Measurements from ENCODE around the gene ARHGAP28. TPM values are rescaled to one million over a fixed set of nuclear protein-coding genes. Genes with fewer than 3 reads are reported as not detected.

The ARHGAP28 gene
- total RNA-seq, 1 donor = 11.9 TPM

DNA sequence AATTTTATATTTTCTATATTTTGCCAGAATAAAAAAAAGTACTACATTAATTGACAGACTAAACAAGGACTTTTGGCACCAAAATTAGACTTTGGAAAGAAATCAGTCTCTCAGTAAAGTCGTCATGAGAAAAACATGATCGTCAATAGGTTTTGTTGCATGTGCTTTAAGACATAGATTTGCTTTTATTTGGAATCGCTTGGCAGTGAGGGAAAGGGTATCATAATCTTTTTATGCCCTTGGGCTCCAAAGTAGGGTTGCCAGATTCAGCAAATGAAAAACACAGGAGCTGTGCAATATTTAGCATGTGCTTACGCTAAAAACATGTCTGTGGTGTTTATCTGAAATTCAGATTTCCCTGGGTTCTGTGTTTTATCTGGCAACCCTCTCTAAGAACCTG lies 210.5 kb downstream of the ARHGAP28 start:
- no peak overlapping the region for H3K4me3 ChIP-seq (ENCODE audit: low read depth, low read length)
- no peak for DNase-seq (ENCODE audit: low read depth)
- TF ChIP-seq, protein P1, sequence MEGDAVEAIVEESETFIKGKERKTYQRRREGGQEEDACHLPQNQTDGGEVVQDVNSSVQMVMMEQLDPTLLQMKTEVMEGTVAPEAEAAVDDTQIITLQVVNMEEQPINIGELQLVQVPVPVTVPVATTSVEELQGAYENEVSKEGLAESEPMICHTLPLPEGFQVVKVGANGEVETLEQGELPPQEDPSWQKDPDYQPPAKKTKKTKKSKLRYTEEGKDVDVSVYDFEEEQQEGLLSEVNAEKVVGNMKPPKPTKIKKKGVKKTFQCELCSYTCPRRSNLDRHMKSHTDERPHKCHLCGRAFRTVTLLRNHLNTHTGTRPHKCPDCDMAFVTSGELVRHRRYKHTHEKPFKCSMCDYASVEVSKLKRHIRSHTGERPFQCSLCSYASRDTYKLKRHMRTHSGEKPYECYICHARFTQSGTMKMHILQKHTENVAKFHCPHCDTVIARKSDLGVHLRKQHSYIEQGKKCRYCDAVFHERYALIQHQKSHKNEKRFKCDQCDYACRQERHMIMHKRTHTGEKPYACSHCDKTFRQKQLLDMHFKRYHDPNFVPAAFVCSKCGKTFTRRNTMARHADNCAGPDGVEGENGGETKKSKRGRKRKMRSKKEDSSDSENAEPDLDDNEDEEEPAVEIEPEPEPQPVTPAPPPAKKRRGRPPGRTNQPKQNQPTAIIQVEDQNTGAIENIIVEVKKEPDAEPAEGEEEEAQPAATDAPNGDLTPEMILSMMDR (IDR thresholded peaks at IDR 0.05; ENCODE audit: insufficient read depth, low read length) = no peak

DNA sequence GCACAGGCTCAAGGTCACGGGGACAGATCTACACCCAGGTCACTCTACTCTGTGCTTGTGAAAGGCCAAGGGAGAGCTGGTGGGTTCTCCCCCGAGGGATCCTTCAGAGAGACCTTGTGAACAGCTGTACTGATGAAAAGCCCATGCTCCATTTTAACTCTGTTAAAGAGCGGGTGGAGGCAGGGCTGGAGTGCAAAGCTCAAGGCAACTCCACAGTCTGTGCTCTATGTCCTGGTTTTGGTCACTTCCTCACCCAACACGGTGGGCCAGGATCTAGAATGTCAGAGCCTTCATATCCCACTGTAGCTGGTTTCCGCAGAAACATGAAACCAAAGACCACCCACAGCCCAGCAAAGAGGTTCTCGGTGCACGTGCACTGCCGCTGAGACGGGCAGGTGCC lies 210.9 kb downstream of the ARHGAP28 start:
- DNase-seq (ENCODE audit: low read depth) = no peak
- TF ChIP-seq, protein P1 (IDR thresholded peaks at IDR 0.05; ENCODE audit: insufficient read depth, low read length) = no peak

DNA sequence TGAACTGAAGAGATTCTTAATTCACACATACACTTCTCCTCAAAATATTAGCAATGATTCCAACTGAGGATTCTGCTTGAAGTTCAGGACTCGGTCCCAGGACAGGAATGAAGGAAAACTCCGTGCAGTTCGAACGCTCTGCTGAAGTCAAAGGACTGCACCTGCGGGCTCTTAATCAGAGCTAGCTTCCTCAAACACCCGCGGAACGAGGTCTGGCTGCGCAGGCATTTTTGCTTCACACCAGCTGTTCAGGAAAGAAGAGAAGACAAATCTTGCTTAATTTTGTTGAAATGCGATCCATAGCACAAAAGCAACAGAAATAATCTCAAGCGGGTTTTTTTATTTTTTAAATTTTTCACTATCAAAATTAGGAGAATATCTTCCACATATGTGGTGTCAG lies 212.5 kb downstream of the ARHGAP28 start:
- DNase-seq (ENCODE audit: low read depth) = no peak
- H3K4me3 ChIP-seq (ENCODE audit: low read depth, low read length) = no peak overlapping the region
- TF ChIP-seq, protein P1 (IDR thresholded peaks at IDR 0.05; ENCODE audit: insufficient read depth, low read length) = no peak

More for the DNA sequence above, 210.9 kb downstream of the ARHGAP28 start:
- no peak overlapping the region for H3K4me3 ChIP-seq (ENCODE audit: low read depth, low read length)

DNA sequence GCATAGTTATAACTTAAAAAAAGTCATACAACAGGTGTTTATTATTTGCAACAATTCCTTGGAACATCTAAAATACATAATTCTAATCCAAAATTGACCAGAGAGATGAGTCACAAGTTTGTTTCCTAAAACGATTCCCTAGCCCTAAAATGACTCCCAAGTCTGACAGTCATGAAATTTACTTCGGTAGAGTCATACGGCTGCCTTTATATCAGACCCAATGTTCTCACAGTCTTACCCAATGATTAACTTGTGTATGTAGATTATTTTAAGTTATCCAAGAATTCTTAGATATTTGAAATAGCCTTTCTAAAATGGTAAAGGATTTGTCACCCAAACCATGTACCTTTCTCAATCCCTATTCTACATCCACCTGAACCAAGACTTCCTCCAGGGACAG lies 213.2 kb downstream of the ARHGAP28 start:
- no peak overlapping the region for H3K4me3 ChIP-seq (ENCODE audit: low read depth, low read length)
- TF ChIP-seq, protein P1 (IDR thresholded peaks at IDR 0.05; ENCODE audit: insufficient read depth, low read length) = no peak
- no peak for DNase-seq (ENCODE audit: low read depth)

DNA sequence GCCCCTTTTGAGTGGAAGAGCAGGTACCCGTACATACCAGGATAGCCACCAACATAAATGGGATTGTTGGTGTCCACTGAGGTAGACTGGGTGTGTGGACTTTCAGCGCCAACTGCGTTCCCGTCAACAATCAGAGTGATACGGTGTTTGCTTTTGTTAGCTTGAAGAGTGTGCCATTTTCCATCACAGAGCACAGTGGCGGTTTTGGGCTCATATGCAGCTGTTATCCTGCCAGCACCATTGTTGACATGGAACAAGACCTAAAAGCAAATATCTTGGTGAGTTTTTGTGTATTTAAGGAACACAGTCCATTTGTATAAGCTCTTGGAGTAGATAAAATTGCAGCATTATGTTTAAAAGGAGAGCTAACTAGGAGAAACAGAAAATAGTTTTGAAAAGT lies 213.6 kb downstream of the ARHGAP28 start:
- TF ChIP-seq, protein P1 (IDR thresholded peaks at IDR 0.05; ENCODE audit: insufficient read depth, low read length) = no peak
- no peak for DNase-seq (ENCODE audit: low read depth)
- H3K4me3 ChIP-seq (ENCODE audit: low read depth, low read length) = no peak overlapping the region

DNA sequence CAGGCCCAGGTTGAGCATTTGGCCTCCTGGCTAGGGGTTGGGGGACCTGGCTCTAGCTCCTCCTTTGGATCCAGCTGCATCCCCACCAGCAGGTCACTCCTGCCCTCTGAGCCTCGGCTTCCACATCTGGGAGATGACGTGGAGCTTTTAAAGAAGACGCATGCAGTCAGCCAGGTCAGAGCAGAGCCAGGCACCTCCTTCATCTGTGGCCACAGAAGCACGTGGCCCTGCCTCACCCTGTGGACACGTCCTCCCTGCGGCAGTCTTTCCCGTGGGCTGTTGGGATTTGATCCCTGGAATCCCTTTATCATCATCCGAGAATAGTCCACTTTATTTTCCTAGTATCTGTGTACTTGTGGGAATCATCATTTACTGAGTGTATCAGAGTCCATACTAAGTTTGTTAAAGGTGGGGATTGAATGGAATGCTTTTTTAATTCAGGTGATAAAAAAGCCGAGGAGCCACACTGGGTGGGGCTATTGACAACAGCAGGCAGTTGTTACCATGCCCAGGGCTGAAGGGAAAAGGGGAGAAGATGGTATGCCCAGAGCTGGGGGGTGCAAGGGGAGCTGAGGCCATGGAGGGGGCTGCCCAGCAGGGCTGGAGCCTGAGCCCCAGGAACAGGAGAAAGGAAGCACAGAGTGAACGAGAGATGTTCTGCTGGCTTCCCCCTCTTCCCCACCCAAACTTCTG lies 218.0 kb downstream of the ARHGAP28 start:
- TF ChIP-seq, protein P1 (IDR thresholded peaks at IDR 0.05; ENCODE audit: insufficient read depth, low read length) = no peak
- H3K4me3 ChIP-seq (ENCODE audit: low read depth, low read length) = no peak overlapping the region
- no peak for DNase-seq (ENCODE audit: low read depth)

Data from fibroblast of the aortic adventitia (primary cell).